H9 (cell line): ENCODE results near the gene ARFGEF3. TPM values are rescaled to one million over a fixed set of nuclear protein-coding genes. Genes with fewer than 3 reads are reported as not detected.

Source experiments
- DNase-seq: peaks from one replicate; pipeline ENCODE4 v3.0.0-alpha.2; 2017
- H2AFZ ChIP-seq: one replicate; pipeline ENCODE4 v1.6.1; 2013; ENCODE audit warnings: mild to moderate bottlenecking, low read length, control low read depth, moderate library complexity
- H2AK5ac ChIP-seq: 2 replicates; pipeline ENCODE4 v1.6.1; 2013; ENCODE audit warnings: low read length, control low read depth, mixed read lengths; ENCODE audit not compliant: insufficient read length
- H2BK120ac ChIP-seq: one replicate; pipeline ENCODE4 v1.6.1; 2013; ENCODE audit warnings: low read depth, mild to moderate bottlenecking, low read length, control low read depth, inconsistent platforms; ENCODE audit not compliant: poor library complexity, severe bottlenecking
- H2BK12ac ChIP-seq: 2 replicates; pipeline ENCODE4 v1.6.1; 2013; ENCODE audit warnings: low read length, control low read depth, mixed read lengths, low read depth; ENCODE audit not compliant: insufficient read length
- H2BK15ac ChIP-seq: 2 replicates; pipeline ENCODE4 v1.6.1; 2013; ENCODE audit warnings: low read depth, low read length, control low read depth
- H2BK20ac ChIP-seq: one replicate; pipeline ENCODE4 v1.6.1; 2013; ENCODE audit warnings: low read depth, mild to moderate bottlenecking, low read length, control low read depth, inconsistent platforms; ENCODE audit not compliant: poor library complexity, severe bottlenecking
- H2BK5ac ChIP-seq: 2 replicates; pipeline ENCODE4 v1.6.1; 2013; ENCODE audit warnings: low read length, control low read depth, mixed read lengths; ENCODE audit not compliant: insufficient read length
- H3K14ac ChIP-seq: 2 replicates; pipeline ENCODE4 v1.6.1; 2013; ENCODE audit warnings: low read length, control low read depth; ENCODE audit not compliant: insufficient read depth
- H3K18ac ChIP-seq: 2 replicates; pipeline ENCODE4 v1.6.1; 2013; ENCODE audit warnings: low read depth, mild to moderate bottlenecking, mixed read lengths, low read length, control low read depth; ENCODE audit not compliant: insufficient read length
- H3K23ac ChIP-seq: 2 replicates; pipeline ENCODE4 v1.6.1; 2013; ENCODE audit warnings: low read length, control low read depth, mixed read lengths, low read depth; ENCODE audit not compliant: insufficient read length
- H3K23me2 ChIP-seq: 2 replicates; pipeline ENCODE4 v1.6.1; 2013; ENCODE audit warnings: low read depth, mild to moderate bottlenecking, mixed read lengths, low read length, control low read depth; ENCODE audit not compliant: insufficient read length, poor library complexity, severe bottlenecking
- H3K27ac ChIP-seq: 2 replicates; pipeline ENCODE4 v1.5.1; 2013; ENCODE audit warnings: low read length, control low read depth, mixed read lengths, low read depth; ENCODE audit not compliant: insufficient read length
- H3K27me3 ChIP-seq: 2 replicates; pipeline ENCODE4 v1.6.1; 2013; ENCODE audit warnings: low read length, control low read depth, inconsistent platforms; ENCODE audit not compliant: insufficient read depth
- H3K4ac ChIP-seq: 2 replicates; pipeline ENCODE4 v1.6.1; 2013; ENCODE audit warnings: low read depth, mild to moderate bottlenecking, control low read depth, inconsistent platforms, low read length, moderate library complexity
- H3K4me1 ChIP-seq: 2 replicates; pipeline ENCODE4 v1.6.1; 2013; ENCODE audit warnings: low read length, control low read depth, inconsistent platforms; ENCODE audit not compliant: insufficient read depth
- H3K4me2 ChIP-seq: 2 replicates; pipeline ENCODE4 v1.6.1; 2013; ENCODE audit warnings: low read length, control low read depth, mixed read lengths; ENCODE audit not compliant: insufficient read length, insufficient read depth
- H3K56ac ChIP-seq: 2 replicates; pipeline ENCODE4 v1.6.1; 2013; ENCODE audit warnings: low read depth, mild to moderate bottlenecking, mixed read lengths, low read length, control low read depth; ENCODE audit not compliant: insufficient read length
- H3K79me1 ChIP-seq: 2 replicates; pipeline ENCODE4 v1.6.1; 2013; ENCODE audit warnings: low read depth, mild to moderate bottlenecking, moderate library complexity, low read length, control low read depth, inconsistent platforms; ENCODE audit not compliant: insufficient read depth, poor library complexity, severe bottlenecking
- H3K79me2 ChIP-seq: 2 replicates; pipeline ENCODE4 v1.6.1; 2013; ENCODE audit warnings: low read length, control low read depth, inconsistent platforms; ENCODE audit not compliant: insufficient read depth
- H3K9ac ChIP-seq: 2 replicates; pipeline ENCODE4 v1.6.1; 2013; ENCODE audit warnings: low read length, control low read depth, mixed read lengths; ENCODE audit not compliant: insufficient read length; ENCODE audit errors: extremely low read depth
- H3K9me3 ChIP-seq: one replicate; pipeline ENCODE4 v1.6.1; 2013; ENCODE audit warnings: low read depth, low read length, inconsistent platforms; ENCODE audit not compliant: control insufficient read depth
- H3T11ph ChIP-seq: one replicate; pipeline ENCODE4 v1.6.1; 2013; ENCODE audit warnings: mild to moderate bottlenecking, low read length, control low read depth, inconsistent platforms
- H4K20me1 ChIP-seq: one replicate; pipeline ENCODE4 v1.6.1; 2013; ENCODE audit not compliant: control insufficient read depth, insufficient read length, insufficient read depth
- H4K5ac ChIP-seq: 2 replicates; pipeline ENCODE4 v1.6.1; 2013; ENCODE audit warnings: low read depth, mild to moderate bottlenecking, mixed read lengths, low read length, control low read depth; ENCODE audit not compliant: insufficient read length
- H4K8ac ChIP-seq: replicated peaks from 2 replicates; pipeline ENCODE4 v1.6.1; 2013; ENCODE audit warnings: low read length, control low read depth, mixed read lengths, low read depth; ENCODE audit not compliant: insufficient read length
- H4K91ac ChIP-seq: 2 replicates; pipeline ENCODE4 v1.6.1; 2013; ENCODE audit warnings: low read depth, mild to moderate bottlenecking, moderate library complexity, mixed read lengths, low read length, control low read depth; ENCODE audit not compliant: insufficient read length
- H3K27ac Mint-ChIP-seq, 3 experiments: 2 replicates in 2 of 3; 3 replicates in 1 of 3; pipeline ENCODE4 v1.8.0; 2020 to 2021; ENCODE audit warnings: mixed read lengths in 3 of 3, mild to moderate bottlenecking in 1 of 3, moderate library complexity in 1 of 3
- H3K27me3 Mint-ChIP-seq: 2 replicates; pipeline ENCODE4 v1.8.0; 2021; ENCODE audit warnings: low read depth, mild to moderate bottlenecking, moderate library complexity, mixed read lengths
- H3K36me3 Mint-ChIP-seq, 3 experiments: 2 replicates in 2 of 3; 3 replicates in 1 of 3; pipeline ENCODE4 v1.8.0; 2020 to 2021; ENCODE audit warnings: low read depth in 3 of 3, mixed read lengths in 3 of 3; ENCODE audit not compliant: insufficient read depth in 1 of 3
- H3K4me1 Mint-ChIP-seq, 2 experiments: 2 replicates each; pipeline ENCODE4 v1.8.0; 2020; ENCODE audit warnings: mixed read lengths in 2 of 2
- H3K4me3 Mint-ChIP-seq, 2 experiments: 2 replicates in 1 of 2; 3 replicates in 1 of 2; pipeline ENCODE4 v1.8.0; 2020 to 2021; ENCODE audit warnings: mild to moderate bottlenecking in 2 of 2, mixed read lengths in 2 of 2, moderate library complexity in 1 of 2
- H3K9me3 Mint-ChIP-seq, 2 experiments: 2 replicates in 1 of 2; 3 replicates in 1 of 2; pipeline ENCODE4 v1.8.0; 2020; ENCODE audit warnings: mild to moderate bottlenecking in 2 of 2, mixed read lengths in 2 of 2, moderate library complexity in 1 of 2
- WGBS: extraction: QIAGEN DNeasy Blood & Tissue Kit; methylation state at CpG from one replicate; pipeline ENCODE4 v1.1.7; 2013; ENCODE audit warnings: missing lambda C conversion rate, low lambda C conversion rate, mixed read lengths; ENCODE audit not compliant: insufficient read length; ENCODE audit errors: extremely low coverage; 5-methylcytosine and 5-hydroxymethylcytosine counted together
- total RNA-seq: library from RNA; stranded (reverse); gene quantifications from 2 replicates; pipeline ENCODE4 v1.2.1, GENCODE V29; 2021
- TF ChIP-seq, protein P1 (sequence below): fragments of 200-600 bp; sonication (generic); conservative IDR thresholded peaks from 3 replicates; pipeline ENCODE4 v1.8.0; 2021; ENCODE audit warnings: antibody characterized with exemption, mild to moderate bottlenecking

ARFGEF3 gene
- total RNA-seq, 1 experiment from 2014 or later: 13.7 TPM

DNA sequence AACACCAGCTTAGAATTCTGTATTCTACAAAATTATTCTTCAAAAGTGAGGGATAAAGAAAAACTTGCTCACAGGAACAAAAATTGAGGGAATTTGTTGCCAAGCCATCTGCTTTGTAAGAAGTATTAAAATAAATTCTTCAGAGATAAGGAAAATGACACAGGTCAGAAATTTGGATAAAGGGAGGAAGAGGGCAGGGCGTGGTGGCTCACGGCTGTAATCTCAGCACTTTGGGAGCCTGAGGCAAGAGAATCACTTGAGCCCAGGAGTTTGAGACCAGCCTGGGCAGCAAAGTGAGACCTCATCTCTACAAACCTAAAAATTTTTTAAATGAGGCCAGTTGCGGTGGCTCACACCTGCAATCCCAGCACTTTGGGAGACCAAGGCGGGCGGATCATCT is 227.8 kb downstream of the ARFGEF3 start:
- Histone ChIP-seq H3K18ac (no peak overlapping the region), H4K8ac (no peak overlapping the region), H3K14ac (no peak overlapping the region), H3K56ac (no peak overlapping the region), H3K4me1 (no peaks in the 10 kb centered on the region; the same call in 1 of the 2 replicates), H3K27ac (no peak overlapping the region), H2BK20ac (no peak overlapping the region), H3K23ac (no peak overlapping the region), H3K4ac (no peak overlapping the region), H4K20me1 (no peaks in the 10 kb centered on the region), H3K79me1 (no peaks in the 10 kb centered on the region), H3K4me2 (no peak overlapping the region), H2AK5ac (no peak overlapping the region), H2BK120ac (no peak overlapping the region), H4K91ac (no peak overlapping the region), H3K27me3 (no peaks in the 10 kb centered on the region), H2BK15ac (no peak overlapping the region), H4K5ac (no peak overlapping the region), H2BK12ac (no peak overlapping the region), H3T11ph (no peak overlapping the region), H2BK5ac (no peak overlapping the region), H3K9ac (no peak overlapping the region), H3K79me2 (no peaks in the 10 kb centered on the region), H2AFZ (no peak overlapping the region), H3K23me2 (no peaks in the 10 kb centered on the region), H3K9me3 (no peaks in the 10 kb centered on the region)
- WGBS: no CpG with 5 or more reads among the region's 5 CpGs
- no peak for DNase-seq
- Mint-ChIP-seq H3K27me3 (no peaks in the 10 kb centered on the region), H3K27ac (no peak overlapping the region), H3K36me3 (no peaks in the 10 kb centered on the region), H3K4me1 (peaks cover 17 to 22% of the 10 kb centered on the region in 2 experiments), H3K4me3 (no peak overlapping the region), H3K9me3 (no peaks in the 10 kb centered on the region)
- TF ChIP-seq, protein P1, sequence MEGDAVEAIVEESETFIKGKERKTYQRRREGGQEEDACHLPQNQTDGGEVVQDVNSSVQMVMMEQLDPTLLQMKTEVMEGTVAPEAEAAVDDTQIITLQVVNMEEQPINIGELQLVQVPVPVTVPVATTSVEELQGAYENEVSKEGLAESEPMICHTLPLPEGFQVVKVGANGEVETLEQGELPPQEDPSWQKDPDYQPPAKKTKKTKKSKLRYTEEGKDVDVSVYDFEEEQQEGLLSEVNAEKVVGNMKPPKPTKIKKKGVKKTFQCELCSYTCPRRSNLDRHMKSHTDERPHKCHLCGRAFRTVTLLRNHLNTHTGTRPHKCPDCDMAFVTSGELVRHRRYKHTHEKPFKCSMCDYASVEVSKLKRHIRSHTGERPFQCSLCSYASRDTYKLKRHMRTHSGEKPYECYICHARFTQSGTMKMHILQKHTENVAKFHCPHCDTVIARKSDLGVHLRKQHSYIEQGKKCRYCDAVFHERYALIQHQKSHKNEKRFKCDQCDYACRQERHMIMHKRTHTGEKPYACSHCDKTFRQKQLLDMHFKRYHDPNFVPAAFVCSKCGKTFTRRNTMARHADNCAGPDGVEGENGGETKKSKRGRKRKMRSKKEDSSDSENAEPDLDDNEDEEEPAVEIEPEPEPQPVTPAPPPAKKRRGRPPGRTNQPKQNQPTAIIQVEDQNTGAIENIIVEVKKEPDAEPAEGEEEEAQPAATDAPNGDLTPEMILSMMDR: no peak

Other genes with a start within 250 kb of the ARFGEF3 start
- gene PERP, start 54.5 kb upstream of the ARFGEF3 start, total RNA-seq: 28.7 and 28.9 TPM in 2 replicates
- gene PBOV1, start 56.6 kb downstream of the ARFGEF3 start, total RNA-seq: not detected in 2 replicates
- not detected in 2 replicates for gene SMIM28, start 216.0 kb downstream of the ARFGEF3 start, total RNA-seq
- 57.0 and 57.8 TPM in 2 replicates for gene HEBP2, start 242.3 kb downstream of the ARFGEF3 start, total RNA-seq